ENCODE results near the gene ATP9A.
"Not testable (repeated sequence)": the region's sequence is repeated elsewhere in the genome, so short reads cannot be mapped to it uniquely, and the experiment has no call there.

Gene ATP9A

GRCh38 chr20:51767867-51768758 lies at the start of gene ATP9A:
Gene ATP9A, minus strand, starts transcription at chr20:51768390. Its CDS starts 21 bp downstream, at chr20:51768369.
- DNase-seq: no peak

- DNase-seq: not testable (repeated sequence)
These were observed 48.7 kb upstream of the ATP9A start for GRCh38 chr20:51816856-51817255.

- no peak for DNase-seq
These were observed 47.3 kb upstream of the ATP9A start for GRCh38 chr20:51815383-51816076.

GRCh38 chr20:51812861-51813260 lies 44.7 kb upstream of the ATP9A start:
- no peak for DNase-seq

DNA sequence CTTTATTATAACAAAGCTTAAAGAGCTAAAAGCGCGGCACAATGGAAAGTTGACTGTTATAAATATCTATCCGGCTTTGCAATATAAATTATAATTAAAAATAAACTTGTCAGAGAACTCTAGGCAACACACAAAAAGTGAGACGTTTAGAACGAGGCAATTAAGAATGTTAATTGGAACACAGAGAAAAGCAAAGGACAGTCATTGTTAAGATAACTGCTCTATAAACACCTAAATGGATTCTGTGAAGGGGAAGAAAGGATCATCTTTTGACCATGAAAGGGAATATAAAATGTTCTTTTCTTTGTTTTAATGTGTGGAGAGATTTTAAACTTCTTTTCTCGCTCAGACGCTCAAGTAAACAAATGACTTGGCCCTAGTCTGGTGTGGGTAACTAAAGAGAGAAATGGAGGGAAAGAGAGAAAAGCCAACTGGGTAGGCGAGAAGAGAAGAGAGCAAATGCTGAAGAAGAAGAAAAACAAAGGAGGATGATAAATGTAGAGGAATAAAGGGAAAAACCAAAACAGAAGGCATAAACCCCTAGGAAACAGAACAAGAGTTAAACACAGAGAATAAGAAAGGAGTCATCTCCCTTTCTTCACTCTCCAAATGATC lies 43.4 kb upstream of the ATP9A start:
- no peak for DNase-seq

GRCh38 chr20:51811042-51811355 lies 42.8 kb upstream of the ATP9A start:
- no peak for DNase-seq

DNA sequence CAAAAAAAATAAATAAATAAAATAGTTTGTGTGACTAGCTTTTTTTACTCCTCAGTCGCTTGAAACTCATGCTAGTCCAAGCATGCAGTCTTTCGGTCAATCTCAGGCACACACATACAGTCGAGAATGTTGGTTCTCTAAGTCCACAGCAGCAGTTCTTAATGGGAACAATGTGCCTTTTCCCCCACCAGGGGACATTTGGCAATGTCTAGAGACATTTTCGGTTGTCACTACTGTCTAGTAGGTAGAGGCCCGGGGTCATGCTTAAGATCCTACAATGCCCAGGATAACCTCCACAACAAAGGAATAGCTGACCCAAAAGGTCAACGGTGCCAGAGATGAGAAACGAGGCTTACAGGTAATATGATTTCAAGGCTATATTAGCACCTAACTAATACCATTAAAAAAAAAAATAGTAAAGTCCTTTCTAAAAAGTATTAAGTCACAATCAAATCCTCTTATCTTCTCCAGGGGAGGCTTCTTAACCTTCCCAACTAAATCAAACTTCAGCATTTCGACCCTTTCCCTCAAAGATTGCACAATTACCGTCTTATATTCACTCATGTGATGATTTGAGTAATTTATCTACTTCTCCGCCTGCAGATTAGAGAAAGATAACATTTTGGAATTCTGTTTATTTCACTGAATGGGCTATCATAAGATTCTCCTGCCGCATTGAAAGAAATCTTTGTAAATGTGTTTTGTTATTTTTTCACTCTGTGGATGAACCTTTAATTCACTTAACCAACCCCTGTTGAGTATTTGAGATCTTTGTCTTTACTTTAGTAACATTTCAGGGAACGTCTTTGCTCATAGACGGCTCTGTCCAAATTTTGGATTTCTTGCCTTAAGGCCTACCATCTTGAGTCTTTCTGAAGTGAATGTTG lies 42.2 kb upstream of the ATP9A start:
- DNase-seq: no peak

- no peak for DNase-seq
These were observed 39.6 kb upstream of the ATP9A start for GRCh38 chr20:51807720-51808250.

GRCh38 chr20:51804754-51805153 lies 36.6 kb upstream of the ATP9A start:
- no peak for DNase-seq

- no peak for DNase-seq
These were observed 35.1 kb upstream of the ATP9A start for GRCh38 chr20:51803148-51803854.

GRCh38 chr20:51802170-51802751 lies 34.1 kb upstream of the ATP9A start, which contains the start of gene SALL4:
Gene SALL4, minus strand, starts transcription at chr20:51802521. Its CDS starts 113 bp downstream, at chr20:51802408.
- DNase-seq: no peak

DNA sequence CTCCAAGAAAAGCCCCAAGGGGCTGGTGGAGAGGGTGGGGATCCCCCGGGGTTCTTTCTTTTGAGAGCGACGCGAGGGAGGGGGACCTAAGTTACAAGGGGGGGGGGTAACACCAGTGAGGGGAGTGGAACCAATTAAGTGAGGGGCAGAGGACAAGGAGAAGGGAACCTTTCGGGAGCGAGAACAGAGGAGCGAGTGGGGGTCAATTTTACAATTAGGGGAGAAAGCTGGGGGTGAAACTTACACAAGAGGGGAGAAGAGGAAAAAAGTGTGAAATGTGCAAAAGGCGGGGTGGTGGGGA lies 33.6 kb upstream of the ATP9A start:
- DNase-seq: no peak

DNA sequence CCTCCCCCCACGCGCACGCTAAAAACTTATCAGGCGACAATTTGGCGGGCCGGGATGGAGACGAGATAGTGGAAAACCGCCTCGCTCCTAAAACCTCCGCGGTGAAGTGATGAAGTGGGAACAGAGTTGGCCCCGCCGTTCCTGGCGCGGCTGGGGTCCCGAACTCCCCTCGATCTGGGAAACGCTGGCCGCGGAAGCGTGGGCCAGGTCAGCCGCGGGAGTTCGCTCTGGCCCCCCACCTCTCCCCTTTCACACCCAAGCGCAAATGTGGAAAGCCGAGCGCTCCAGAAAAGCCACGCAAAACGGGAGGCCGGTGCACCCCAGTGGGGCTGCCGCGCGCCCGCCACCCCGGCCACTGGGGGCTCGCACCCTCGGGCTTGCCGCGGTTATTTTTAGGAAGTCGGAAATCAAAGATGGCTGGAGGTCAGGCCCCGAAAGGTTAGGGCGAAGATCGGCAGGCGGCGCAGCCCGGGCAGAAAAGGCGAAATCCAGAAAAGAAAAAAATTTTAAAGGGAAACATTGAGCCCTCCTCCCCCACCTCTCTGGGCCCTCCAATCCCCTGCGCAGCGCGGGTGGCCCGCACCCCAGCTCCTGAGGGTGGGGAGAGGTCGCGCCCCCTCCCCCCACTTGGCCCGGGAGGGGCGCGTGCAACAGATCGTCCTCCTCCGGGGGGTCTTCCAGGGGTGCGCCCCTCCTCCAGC lies 33.1 kb upstream of the ATP9A start:
- DNase-seq: no peak

DNA sequence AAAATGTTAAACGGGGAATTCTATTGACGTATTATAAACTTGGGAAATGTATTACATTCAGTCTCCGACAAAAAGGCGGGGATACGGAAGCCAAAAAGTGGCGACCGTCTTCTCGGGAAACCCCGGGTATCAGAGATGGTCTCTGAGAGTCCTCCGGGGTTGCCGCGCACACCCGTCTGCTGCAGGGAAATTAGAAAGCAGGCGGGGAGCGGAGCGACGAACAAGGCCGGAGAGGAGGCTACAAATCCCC lies 32.6 kb upstream of the ATP9A start:
- no peak for DNase-seq

- DNase-seq: peak; percentile 58
These were observed 32.1 kb upstream of the ATP9A start for GRCh38 chr20:51800060-51800871.

- no peak for DNase-seq
These were observed 31.2 kb upstream of the ATP9A start for GRCh38 chr20:51799401-51799860.

GRCh38 chr20:51797357-51798025 lies 29.3 kb upstream of the ATP9A start:
- DNase-seq: no peak

DNA sequence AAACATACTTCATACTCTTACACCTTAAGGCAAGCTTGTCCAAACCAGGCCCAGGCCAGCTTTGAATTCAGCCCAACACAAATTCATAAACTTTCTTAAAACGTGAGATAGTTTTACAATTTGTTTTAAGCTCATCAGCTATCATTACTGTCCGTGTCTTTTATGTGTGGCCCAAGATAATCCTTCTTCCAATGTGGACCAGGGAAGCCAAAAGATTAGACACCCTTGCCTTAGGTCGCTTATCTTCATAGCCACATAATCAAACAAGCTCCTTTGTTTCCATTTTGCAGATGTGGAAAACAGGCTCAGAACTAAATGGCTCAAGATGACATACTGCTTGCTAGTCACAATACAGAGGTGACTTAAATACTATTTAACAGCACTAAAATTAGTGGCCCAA lies 28.1 kb upstream of the ATP9A start:
- DNase-seq: no peak

DNA sequence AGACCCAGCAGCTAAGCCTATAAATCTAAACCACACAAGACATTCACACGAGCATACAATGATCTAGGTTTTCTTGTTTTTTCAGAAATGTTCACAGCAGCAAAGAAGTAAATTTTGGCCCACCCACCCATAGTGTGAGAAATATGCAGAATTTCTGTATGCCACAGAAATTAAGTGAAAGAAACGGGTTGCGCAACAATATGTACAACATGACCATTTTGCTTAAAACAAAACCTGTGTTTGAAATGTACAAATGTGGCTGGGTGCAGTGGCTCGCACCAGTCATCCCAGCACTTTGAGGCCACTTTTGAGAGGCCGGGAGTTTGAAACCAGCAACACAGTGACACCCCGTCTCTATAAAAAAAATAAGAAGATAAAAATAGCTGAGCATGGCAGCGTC lies 24.8 kb upstream of the ATP9A start:
- DNase-seq: no peak

DNA sequence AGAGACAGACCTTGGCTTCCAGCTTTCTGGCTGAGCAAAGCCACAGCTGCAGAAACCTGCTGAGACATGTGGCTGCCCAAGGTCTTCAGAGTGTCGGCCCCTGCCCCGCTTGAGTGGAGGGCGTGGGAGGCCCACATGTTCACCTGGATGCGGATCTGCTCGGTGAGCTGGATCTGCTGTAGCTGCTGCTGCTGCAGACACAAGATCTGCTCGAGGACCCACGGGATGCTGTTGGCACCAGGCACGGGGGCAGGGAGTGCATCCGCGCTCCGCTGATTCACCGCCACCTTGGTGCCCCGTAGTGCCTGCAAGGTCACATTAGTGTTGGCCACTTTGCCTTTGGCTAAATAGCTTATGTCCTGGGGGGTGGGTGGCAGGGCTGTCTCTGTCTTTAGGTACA lies 23.4 kb upstream of the ATP9A start:
- DNase-seq: no peak

Data from stimulated activated CD4-positive, alpha-beta T cell treated with anti-CD3 and anti-CD28 coated beads, Interleukin-12 subunit alpha, Interleukin-12 subunit beta, amount 100 ng/mL, for 4 hours (primary cell).